Measurements from ENCODE around the gene PCDHA10.
"Not testable (repeated sequence)": the region's sequence is repeated elsewhere in the genome, so short reads cannot be mapped to it uniquely, and the experiment has no call there.

PCDHA10 gene

DNA sequence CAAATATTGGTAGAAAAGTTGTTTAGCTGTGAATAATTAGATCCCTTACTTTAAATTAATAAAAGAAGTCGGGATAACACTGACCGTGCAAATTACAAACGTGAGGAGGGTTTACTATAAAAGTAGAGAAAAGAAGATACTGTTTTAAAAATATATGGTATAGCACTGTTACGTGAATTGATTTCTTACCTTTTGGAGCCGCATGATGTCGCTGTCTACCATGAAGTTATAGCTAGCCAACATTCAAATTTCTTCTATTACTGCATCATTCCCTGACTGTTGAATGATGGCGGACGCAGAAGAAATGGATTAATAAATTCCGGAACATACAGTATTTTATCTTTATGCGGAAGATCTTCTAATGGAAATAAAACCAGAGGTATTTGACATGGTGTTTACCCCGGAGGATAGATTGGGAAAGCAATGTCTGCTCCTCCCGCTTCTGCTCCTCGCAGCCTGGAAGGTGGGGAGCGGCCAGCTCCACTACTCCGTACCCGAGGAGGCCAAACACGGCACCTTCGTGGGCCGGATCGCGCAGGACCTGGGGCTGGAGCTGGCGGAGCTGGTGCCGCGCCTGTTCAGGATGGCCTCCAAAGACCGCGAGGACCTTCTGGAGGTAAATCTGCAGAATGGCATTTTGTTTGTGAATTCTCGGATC lies 27.9 kb upstream of the PCDHA10 start, which contains the start of gene PCDHA6:
Gene PCDHA6 (plus strand): TSS at position 257 of the 658 bp plus-strand sequence. CDS start 132 bp downstream, at position 389.
- no peaks in the 10 kb centered on the region for H3K9me3 ChIP-seq (ENCODE audit: insufficient read depth, low read depth, low read length)
- H3K4me3 ChIP-seq (ENCODE audit: low read length): no peak within 1 kb of the TSS
- whole genome bisulfite sequencing: 96% methylated on average over 27 of the region's 27 CpGs
- H3K27me3 ChIP-seq (ENCODE audit: insufficient read depth, low read length): no peaks in the 10 kb centered on the region
- no peak within 1 kb of the TSS for H3K9ac ChIP-seq (ENCODE audit: low read depth, low read length)
- no peak within 1 kb of the TSS for H3K27ac ChIP-seq (ENCODE audit: low read depth, low read length)
- H3K4me1 ChIP-seq (ENCODE audit: insufficient read depth, low read length): no peaks in the 10 kb centered on the region
- H3K36me3 ChIP-seq (ENCODE audit: insufficient read depth, low read length): no peaks in the 10 kb centered on the region

DNA sequence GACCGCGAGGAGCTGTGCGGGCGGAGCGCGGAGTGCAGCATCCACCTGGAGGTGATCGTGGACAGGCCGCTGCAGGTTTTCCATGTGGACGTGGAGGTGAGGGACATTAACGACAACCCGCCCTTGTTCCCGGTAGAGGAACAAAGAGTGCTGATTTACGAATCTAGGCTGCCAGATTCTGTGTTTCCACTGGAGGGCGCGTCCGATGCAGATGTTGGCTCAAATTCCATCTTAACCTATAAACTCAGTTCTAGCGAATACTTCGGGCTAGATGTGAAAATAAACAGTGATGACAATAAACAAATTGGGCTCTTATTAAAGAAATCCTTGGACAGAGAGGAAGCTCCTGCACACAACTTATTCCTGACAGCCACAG lies 27.3 kb upstream of the PCDHA10 start:
- no peak overlapping the region for H3K4me3 ChIP-seq (ENCODE audit: low read length)
- H3K9ac ChIP-seq (ENCODE audit: low read depth, low read length): no peak overlapping the region
- H3K27ac ChIP-seq (ENCODE audit: low read depth, low read length): no peak overlapping the region
- 95% methylated on average over 18 of the region's 18 CpGs for WGBS
- no peaks in the 10 kb centered on the region for H3K4me1 ChIP-seq (ENCODE audit: insufficient read depth, low read length)
- H3K9me3 ChIP-seq (ENCODE audit: insufficient read depth, low read depth, low read length): no peaks in the 10 kb centered on the region
- H3K36me3 ChIP-seq (ENCODE audit: insufficient read depth, low read length): no peaks in the 10 kb centered on the region
- no peaks in the 10 kb centered on the region for H3K27me3 ChIP-seq (ENCODE audit: insufficient read depth, low read length)

DNA sequence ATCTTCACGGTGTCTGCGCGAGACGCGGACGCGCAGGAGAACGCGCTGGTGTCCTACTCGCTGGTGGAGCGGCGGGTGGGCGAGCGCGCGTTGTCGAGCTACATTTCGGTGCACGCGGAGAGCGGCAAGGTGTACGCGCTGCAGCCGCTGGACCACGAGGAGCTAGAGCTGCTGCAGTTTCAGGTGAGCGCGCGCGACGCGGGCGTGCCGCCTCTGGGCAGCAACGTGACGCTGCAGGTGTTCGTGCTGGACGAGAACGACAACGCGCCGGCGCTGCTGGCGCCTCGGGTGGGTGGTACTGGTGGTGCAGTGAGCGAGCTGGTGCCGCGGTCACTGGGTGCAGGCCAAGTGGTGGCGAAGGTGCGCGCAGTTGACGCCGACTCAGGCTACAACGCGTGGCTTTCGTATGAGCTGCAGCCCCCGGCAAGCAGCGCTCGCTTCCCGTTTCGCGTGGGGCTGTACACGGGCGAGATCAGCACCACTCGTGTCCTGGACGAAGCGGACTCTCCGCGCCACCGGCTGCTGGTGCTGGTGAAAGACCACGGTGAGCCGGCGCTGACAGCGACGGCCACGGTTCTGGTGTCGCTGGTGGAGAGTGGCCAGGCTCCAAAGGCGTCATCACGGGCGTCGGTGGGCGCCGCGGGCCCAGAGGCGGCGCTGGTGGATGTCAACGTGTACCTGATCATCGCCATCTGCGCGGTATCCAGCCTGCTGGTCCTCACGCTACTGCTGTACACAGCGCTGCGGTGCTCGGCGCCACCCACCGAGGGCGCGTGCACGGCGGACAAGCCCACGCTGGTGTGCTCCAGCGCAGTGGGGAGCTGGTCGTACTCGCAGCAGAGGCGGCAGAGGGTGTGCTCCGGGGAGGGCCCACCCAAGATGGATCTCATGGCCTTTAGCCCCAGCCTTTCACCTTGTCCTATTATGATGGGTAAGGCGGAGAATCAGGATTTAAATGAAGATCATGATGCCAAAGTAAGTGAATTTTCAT lies 25.9 kb upstream of the PCDHA10 start:
- H3K9me3 ChIP-seq (ENCODE audit: insufficient read depth, low read depth, low read length); H3K4me1 ChIP-seq (ENCODE audit: insufficient read depth, low read length); H3K27me3 ChIP-seq (ENCODE audit: insufficient read depth, low read length); H3K27ac ChIP-seq (ENCODE audit: low read depth, low read length); H3K4me3 ChIP-seq (ENCODE audit: low read length); H3K36me3 ChIP-seq (ENCODE audit: insufficient read depth, low read length); H3K9ac ChIP-seq (ENCODE audit: low read depth, low read length): not testable (repeated sequence)
- WGBS: 96% methylated on average over 106 of the region's 106 CpGs

DNA sequence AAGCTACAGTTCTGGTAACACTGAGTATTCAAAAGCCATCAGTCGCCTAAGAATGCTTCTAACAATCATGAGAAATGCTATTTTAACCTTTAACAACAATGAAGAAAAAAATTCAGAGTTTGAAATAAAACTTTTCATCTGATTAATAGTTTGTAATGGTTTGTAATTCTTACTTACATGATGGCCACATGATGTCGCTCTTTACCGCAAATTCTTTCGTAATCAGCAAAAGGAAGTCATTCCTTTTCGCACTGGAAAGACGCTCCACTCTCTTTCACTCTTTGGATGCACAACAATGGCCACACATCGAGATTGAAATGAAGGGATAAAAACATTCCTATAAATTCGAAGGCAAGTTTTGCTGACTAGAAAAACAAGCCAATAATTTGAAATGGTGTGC lies 21.7 kb upstream of the PCDHA10 start, which contains the start of gene PCDHA7:
Gene PCDHA7 (plus strand): TSS at position 277 of the 400 bp plus-strand sequence. CDS start 115 bp downstream, at position 392.
- 87% methylated on average over 8 of the region's 8 CpGs for WGBS
- H3K9ac ChIP-seq (ENCODE audit: low read depth, low read length): no peak within 1 kb of the TSS
- no peaks in the 10 kb centered on the region for H3K36me3 ChIP-seq (ENCODE audit: insufficient read depth, low read length)
- no peak within 1 kb of the TSS for H3K27ac ChIP-seq (ENCODE audit: low read depth, low read length)
- no peaks in the 10 kb centered on the region for H3K9me3 ChIP-seq (ENCODE audit: insufficient read depth, low read depth, low read length)
- no peaks in the 10 kb centered on the region for H3K27me3 ChIP-seq (ENCODE audit: insufficient read depth, low read length)
- no peaks in the 10 kb centered on the region for H3K4me1 ChIP-seq (ENCODE audit: insufficient read depth, low read length)
- peak within 1 kb of the TSS; percentile 29; the same call in 1 of the 2 replicates for H3K4me3 ChIP-seq (ENCODE audit: low read length)

DNA sequence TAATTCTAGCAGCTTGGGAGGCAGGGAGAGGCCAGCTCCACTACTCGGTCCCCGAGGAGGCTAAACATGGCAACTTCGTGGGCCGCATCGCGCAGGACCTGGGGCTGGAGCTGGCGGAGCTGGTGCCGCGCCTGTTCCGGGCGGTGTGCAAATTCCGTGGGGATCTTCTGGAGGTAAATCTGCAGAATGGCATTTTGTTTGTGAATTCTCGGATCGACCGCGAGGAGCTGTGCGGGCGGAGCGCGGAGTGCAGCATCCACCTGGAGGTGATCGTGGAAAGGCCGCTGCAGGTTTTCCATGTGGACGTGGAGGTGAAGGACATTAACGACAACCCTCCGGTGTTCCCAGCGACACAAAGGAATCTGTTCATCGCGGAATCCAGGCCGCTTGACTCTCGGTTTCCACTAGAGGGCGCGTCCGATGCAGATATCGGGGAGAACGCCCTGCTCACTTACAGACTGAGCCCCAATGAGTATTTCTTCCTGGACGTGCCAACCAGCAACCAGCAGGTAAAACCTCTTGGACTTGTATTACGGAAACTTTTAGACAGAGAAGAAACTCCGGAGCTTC lies 21.2 kb upstream of the PCDHA10 start:
- not testable (repeated sequence) for H3K9me3 ChIP-seq (ENCODE audit: insufficient read depth, low read depth, low read length); H3K9ac ChIP-seq (ENCODE audit: low read depth, low read length); H3K36me3 ChIP-seq (ENCODE audit: insufficient read depth, low read length); H3K4me1 ChIP-seq (ENCODE audit: insufficient read depth, low read length); H3K27me3 ChIP-seq (ENCODE audit: insufficient read depth, low read length); H3K27ac ChIP-seq (ENCODE audit: low read depth, low read length)
- H3K4me3 ChIP-seq (ENCODE audit: low read length): peak overlapping the region; percentile 29; the same call in 1 of the 2 replicates
- WGBS: 94% methylated on average over 26 of the region's 38 CpGs

DNA sequence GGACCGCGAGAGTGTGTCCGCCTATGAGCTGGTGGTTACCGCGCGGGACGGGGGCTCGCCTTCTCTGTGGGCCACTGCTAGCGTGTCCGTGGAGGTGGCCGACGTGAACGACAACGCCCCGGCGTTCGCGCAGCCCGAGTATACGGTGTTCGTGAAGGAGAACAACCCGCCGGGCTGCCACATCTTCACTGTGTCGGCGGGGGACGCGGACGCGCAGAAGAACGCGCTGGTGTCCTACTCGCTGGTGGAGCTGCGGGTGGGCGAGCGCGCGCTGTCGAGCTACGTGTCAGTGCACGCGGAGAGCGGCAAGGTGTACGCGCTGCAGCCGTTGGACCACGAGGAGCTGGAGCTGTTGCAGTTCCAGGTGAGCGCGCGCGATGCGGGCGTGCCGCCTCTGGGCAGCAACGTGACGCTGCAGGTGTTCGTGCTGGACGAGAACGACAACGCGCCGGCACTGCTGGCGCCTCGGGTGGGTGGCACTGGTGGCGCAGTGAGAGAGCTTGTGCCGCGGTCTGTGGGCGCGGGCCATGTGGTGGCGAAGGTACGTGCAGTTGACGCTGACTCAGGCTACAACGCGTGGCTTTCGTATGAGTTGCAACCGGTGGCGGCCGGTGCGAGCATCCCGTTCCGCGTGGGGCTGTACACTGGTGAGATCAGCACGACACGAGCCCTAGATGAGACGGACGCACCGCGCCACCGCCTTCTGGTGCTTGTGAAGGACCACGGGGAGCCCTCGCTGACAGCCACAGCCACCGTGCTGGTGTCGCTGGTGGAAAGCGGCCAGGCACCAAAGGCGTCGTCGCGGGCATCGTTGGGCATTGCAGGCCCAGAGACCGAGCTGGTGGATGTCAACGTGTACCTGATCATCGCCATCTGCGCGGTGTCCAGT lies 19.8 kb upstream of the PCDHA10 start:
- no peaks in the 10 kb centered on the region for H3K27me3 ChIP-seq (ENCODE audit: insufficient read depth, low read length)
- H3K36me3 ChIP-seq (ENCODE audit: insufficient read depth, low read length): no peaks in the 10 kb centered on the region
- 97% methylated on average over 103 of the region's 103 CpGs for WGBS
- H3K27ac ChIP-seq (ENCODE audit: low read depth, low read length): no peak overlapping the region
- no peaks in the 10 kb centered on the region for H3K4me1 ChIP-seq (ENCODE audit: insufficient read depth, low read length)
- no peak overlapping the region for H3K9ac ChIP-seq (ENCODE audit: low read depth, low read length)
- H3K4me3 ChIP-seq (ENCODE audit: low read length): no peak overlapping the region
- H3K9me3 ChIP-seq (ENCODE audit: insufficient read depth, low read depth, low read length): no peaks in the 10 kb centered on the region

DNA sequence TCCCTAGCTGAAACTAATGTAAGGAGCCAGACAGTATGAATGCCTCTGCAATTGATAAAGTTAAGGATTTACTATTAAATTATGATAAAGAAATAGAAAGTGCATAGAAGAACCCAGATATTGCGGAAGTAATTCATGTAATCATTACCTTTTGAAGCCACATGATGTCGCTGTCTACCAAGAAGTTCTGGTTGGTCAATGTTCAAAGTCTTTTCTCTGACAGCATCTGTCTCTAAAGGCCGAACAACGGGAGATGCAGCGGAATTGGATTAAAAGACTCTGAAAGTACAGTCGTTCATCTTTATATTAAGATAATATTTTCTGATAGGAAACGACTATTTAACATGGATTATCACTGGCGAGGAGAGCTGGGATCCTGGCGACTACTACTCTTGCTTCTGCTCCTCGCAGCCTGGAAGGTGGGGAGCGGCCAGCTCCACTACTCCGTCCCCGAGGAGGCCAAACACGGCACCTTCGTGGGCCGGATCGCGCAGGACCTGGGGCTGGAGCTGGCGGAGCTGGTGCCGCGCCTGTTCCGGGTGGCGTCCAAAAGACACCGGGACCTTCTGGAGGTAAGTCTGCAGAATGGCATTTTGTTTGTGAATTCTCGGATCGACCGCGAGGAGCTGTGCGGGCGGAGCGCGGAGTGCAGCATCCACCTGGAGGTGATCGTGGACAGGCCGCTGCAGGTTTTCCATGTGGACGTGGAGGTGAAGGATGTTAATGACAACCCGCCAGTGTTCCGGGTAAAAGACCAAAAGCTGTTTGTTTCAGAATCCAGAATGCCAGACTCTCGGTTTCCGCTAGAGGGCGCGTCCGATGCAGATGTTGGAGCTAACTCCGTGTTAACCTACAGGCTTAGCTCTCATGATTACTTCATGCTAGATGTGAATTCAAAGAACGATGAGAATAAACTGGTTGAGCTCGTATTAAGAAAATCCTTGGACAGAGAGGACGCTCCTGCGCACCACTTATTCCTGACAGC lies 14.4 kb upstream of the PCDHA10 start, which contains the start of gene PCDHA8:
Gene PCDHA8 (plus strand): TSS at position 210 of the 985 bp plus-strand sequence. CDS start 135 bp downstream, at position 345.
- Histone ChIP-seq H3K27ac (ENCODE audit: low read depth, low read length) (no peak within 1 kb of the TSS), H3K4me1 (ENCODE audit: insufficient read depth, low read length) (no peaks in the 10 kb centered on the region), H3K4me3 (ENCODE audit: low read length) (peak within 1 kb of the TSS; percentile 35), H3K27me3 (ENCODE audit: insufficient read depth, low read length) (no peaks in the 10 kb centered on the region), H3K36me3 (ENCODE audit: insufficient read depth, low read length) (no peaks in the 10 kb centered on the region), H3K9me3 (ENCODE audit: insufficient read depth, low read depth, low read length) (no peaks in the 10 kb centered on the region), H3K9ac (ENCODE audit: low read depth, low read length) (no peak within 1 kb of the TSS)
- WGBS: 85% methylated on average over 46 of the region's 47 CpGs

DNA sequence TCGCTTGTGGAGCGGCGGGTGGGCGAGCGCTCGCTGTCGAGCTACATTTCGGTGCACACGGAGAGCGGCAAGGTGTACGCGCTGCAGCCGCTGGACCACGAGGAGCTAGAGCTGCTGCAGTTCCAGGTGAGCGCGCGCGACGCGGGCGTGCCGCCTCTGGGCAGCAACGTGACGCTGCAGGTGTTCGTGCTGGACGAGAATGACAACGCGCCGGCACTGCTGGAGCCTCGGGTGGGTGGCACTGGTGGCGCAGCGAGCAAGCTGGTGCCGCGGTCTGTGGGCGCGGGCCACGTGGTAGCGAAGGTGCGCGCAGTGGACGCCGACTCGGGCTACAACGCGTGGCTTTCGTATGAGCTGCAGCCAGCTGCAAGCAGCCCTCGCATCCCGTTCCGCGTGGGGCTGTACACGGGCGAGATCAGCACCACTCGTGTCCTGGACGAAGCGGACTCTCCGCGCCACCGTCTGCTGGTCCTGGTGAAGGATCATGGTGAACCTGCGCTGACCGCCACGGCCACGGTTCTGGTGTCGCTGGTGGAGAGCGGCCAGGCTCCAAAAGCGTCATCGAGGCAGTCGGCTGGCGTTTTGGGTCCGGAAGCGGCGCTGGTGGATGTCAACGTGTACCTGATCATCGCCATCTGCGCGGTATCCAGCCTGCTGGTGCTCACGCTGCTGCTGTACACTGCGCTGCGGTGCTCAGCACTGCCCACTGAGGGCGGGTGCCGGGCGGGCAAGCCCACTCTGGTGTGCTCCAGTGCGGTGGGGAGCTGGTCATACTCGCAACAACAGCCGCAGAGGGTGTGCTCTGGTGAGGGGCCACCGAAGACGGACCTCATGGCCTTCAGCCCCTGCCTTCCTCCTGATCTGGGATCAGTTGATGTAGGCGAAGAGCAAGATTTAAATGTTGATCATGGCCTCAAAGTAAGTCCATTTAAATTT lies 12.6 kb upstream of the PCDHA10 start:
- no peaks in the 10 kb centered on the region for H3K27me3 ChIP-seq (ENCODE audit: insufficient read depth, low read length)
- H3K4me3 ChIP-seq (ENCODE audit: low read length): no peak overlapping the region
- WGBS: 97% methylated on average over 87 of the region's 87 CpGs
- H3K4me1 ChIP-seq (ENCODE audit: insufficient read depth, low read length): no peaks in the 10 kb centered on the region
- no peaks in the 10 kb centered on the region for H3K36me3 ChIP-seq (ENCODE audit: insufficient read depth, low read length)
- H3K9ac ChIP-seq (ENCODE audit: low read depth, low read length): no peak overlapping the region
- H3K27ac ChIP-seq (ENCODE audit: low read depth, low read length): no peak overlapping the region
- no peaks in the 10 kb centered on the region for H3K9me3 ChIP-seq (ENCODE audit: insufficient read depth, low read depth, low read length)

Measured in HUES64 (cell line).